ENCODE data around the gene ADORA3.

The ADORA3 gene

GRCh38 chr1:111474106-111474505, 29.3 kb downstream of the ADORA3 start:
- no peak for DNase-seq

- no peak for DNase-seq
Measured at GRCh38 chr1:111471538-111471937, 31.9 kb downstream of the ADORA3 start.

GRCh38 chr1:111471012-111471411, 32.4 kb downstream of the ADORA3 start:
- no peak for DNase-seq

- no peak for DNase-seq
Measured at GRCh38 chr1:111470596-111470995, 32.8 kb downstream of the ADORA3 start.

GRCh38 chr1:111469539-111469938, 33.9 kb downstream of the ADORA3 start:
- no peak for DNase-seq

- no peak for DNase-seq
Measured at GRCh38 chr1:111468717-111469100, 34.7 kb downstream of the ADORA3 start.

GRCh38 chr1:111467865-111468716, 35.3 kb downstream of the ADORA3 start:
- DNase-seq: no peak

- no peak for DNase-seq
Measured at GRCh38 chr1:111466480-111466879, 37.0 kb downstream of the ADORA3 start.

- no peak for DNase-seq
Measured at GRCh38 chr1:111465754-111466153, 37.7 kb downstream of the ADORA3 start.

- no peak for DNase-seq
Measured at GRCh38 chr1:111463029-111463683, 40.3 kb downstream of the ADORA3 start.

GRCh38 chr1:111462370-111463028, 40.9 kb downstream of the ADORA3 start:
- DNase-seq: peak in 1 of 2 experiments; percentile 8

- no peak for DNase-seq
Measured at GRCh38 chr1:111461765-111462164, 41.7 kb downstream of the ADORA3 start.

GRCh38 chr1:111455642-111456031, 47.8 kb downstream of the ADORA3 start:
- DNase-seq: no peak

GRCh38 chr1:111454859-111455641, 48.4 kb downstream of the ADORA3 start:
- DNase-seq: no peak

GRCh38 chr1:111453706-111454105, 49.7 kb downstream of the ADORA3 start:
- DNase-seq: no peak

- DNase-seq: no peak
Measured at GRCh38 chr1:111452581-111452980, 50.9 kb downstream of the ADORA3 start.

- no peak for DNase-seq
Measured at GRCh38 chr1:111450185-111450584, 53.2 kb downstream of the ADORA3 start.

GRCh38 chr1:111449703-111450017, 53.8 kb downstream of the ADORA3 start:
- DNase-seq: no peak

Data from NCI-H526 (cell line).